DND-41 (cell line): ENCODE results near the gene OGFOD1.

Source experiments
- EZH2 ChIP-seq: IDR thresholded peaks from 3 replicates; pipeline ENCODE4 v1.6.1; 2012; ENCODE audit warnings: borderline replicate concordance, low read depth, mild to moderate bottlenecking, moderate library complexity, low read length, inconsistent platforms; ENCODE audit not compliant: severe bottlenecking
- TF ChIP-seq, protein P1 (sequence below): IDR thresholded peaks from 2 replicates; pipeline ENCODE4 v1.5.1; 2012; ENCODE audit warnings: borderline replicate concordance, low read length, moderate library complexity, mild to moderate bottlenecking; ENCODE audit not compliant: poor library complexity, severe bottlenecking; ENCODE audit errors: extremely low read depth

DNA sequence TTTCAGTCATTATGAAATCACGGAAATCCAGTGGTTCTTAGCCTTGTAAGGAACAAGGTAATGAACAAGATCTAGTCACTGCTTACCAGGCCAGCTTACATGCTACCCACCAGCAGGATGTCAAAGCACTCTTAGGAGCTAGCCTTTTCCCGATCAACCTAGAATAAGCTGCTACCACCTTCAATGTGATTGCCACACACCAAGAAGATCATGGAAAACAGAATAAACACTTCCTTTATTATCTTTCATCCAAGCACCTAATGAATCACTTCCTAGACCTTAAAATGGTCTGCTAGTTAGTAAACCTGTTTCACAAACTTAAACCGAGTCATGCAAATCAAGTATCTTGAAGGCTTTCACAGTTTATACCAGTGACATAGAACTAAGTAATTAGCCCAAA lies 63.5 kb downstream of the OGFOD1 start:
- TF ChIP-seq, protein P1, sequence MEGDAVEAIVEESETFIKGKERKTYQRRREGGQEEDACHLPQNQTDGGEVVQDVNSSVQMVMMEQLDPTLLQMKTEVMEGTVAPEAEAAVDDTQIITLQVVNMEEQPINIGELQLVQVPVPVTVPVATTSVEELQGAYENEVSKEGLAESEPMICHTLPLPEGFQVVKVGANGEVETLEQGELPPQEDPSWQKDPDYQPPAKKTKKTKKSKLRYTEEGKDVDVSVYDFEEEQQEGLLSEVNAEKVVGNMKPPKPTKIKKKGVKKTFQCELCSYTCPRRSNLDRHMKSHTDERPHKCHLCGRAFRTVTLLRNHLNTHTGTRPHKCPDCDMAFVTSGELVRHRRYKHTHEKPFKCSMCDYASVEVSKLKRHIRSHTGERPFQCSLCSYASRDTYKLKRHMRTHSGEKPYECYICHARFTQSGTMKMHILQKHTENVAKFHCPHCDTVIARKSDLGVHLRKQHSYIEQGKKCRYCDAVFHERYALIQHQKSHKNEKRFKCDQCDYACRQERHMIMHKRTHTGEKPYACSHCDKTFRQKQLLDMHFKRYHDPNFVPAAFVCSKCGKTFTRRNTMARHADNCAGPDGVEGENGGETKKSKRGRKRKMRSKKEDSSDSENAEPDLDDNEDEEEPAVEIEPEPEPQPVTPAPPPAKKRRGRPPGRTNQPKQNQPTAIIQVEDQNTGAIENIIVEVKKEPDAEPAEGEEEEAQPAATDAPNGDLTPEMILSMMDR, result no peak
- no peak for TF ChIP-seq EZH2
